NCI-H146 treated with DMSO at 0.1 percent for 48 hours (cell line): ENCODE measurements around the gene CHRNA9.

Experiments
- DNase-seq: peaks from one replicate; lab custom pipeline; 2025; ENCODE audit not compliant: unreplicated experiment; lab: John Stamatoyannopoulos, UW

The CHRNA9 gene

GRCh38 chr4:40337051-40337450, 1.9 kb downstream of the CHRNA9 start:
- DNase-seq = no peak

- no peak for DNase-seq
Measured at GRCh38 chr4:40337523-40337922, 2.4 kb downstream of the CHRNA9 start.

- DNase-seq = no peak
Measured at GRCh38 chr4:40340030-40340429, 4.9 kb downstream of the CHRNA9 start.

GRCh38 chr4:40347472-40347871, 12.3 kb downstream of the CHRNA9 start:
- DNase-seq = no peak

- no peak for DNase-seq
Measured at GRCh38 chr4:40348000-40348399, 12.9 kb downstream of the CHRNA9 start.

- DNase-seq = no peak
Measured at GRCh38 chr4:40349561-40350198, 14.5 kb downstream of the CHRNA9 start.

GRCh38 chr4:40350627-40351227, 15.6 kb downstream of the CHRNA9 start:
- no peak for DNase-seq

GRCh38 chr4:40354158-40354557, 19.0 kb downstream of the CHRNA9 start:
- DNase-seq = no peak

GRCh38 chr4:40355131-40355530, 20.0 kb downstream of the CHRNA9 start:
- no peak for DNase-seq

- DNase-seq = no peak
Measured at GRCh38 chr4:40357738-40358137, 22.6 kb downstream of the CHRNA9 start.

GRCh38 chr4:40361338-40361737, 26.2 kb downstream of the CHRNA9 start:
- DNase-seq = no peak

GRCh38 chr4:40363382-40363920, 28.3 kb downstream of the CHRNA9 start:
- no peak for DNase-seq

GRCh38 chr4:40363945-40364344, 28.8 kb downstream of the CHRNA9 start:
- DNase-seq = no peak

- no peak for DNase-seq
Measured at GRCh38 chr4:40365766-40366165, 30.6 kb downstream of the CHRNA9 start.

- DNase-seq = no peak
Measured at GRCh38 chr4:40367451-40367850, 32.3 kb downstream of the CHRNA9 start.

GRCh38 chr4:40369437-40370274, 34.5 kb downstream of the CHRNA9 start:
- no peak for DNase-seq

- no peak for DNase-seq
Measured at GRCh38 chr4:40372651-40373050, 37.5 kb downstream of the CHRNA9 start.

GRCh38 chr4:40373636-40374035, 38.5 kb downstream of the CHRNA9 start:
- DNase-seq = no peak

- no peak for DNase-seq
Measured at GRCh38 chr4:40375095-40375494, 40.0 kb downstream of the CHRNA9 start.

GRCh38 chr4:40375620-40376019, 40.5 kb downstream of the CHRNA9 start:
- DNase-seq = no peak

GRCh38 chr4:40377512-40378365, 42.6 kb downstream of the CHRNA9 start:
- no peak for DNase-seq
